Neural crest cell (in vitro differentiated cells): Measurements from ENCODE around the gene TPBG. TPM values are rescaled to one million over a fixed set of nuclear protein-coding genes. Genes with fewer than 3 reads are reported as not detected.

Experiments
- DNase-seq: peaks from one replicate; pipeline ENCODE4 v3.0.0; 2021; ENCODE audit warnings: low read depth, mixed read lengths, low spot score
- H3K27ac Mint-ChIP-seq: one replicate; pipeline ENCODE4 v1.8.0; 2021; ENCODE audit warnings: mild to moderate bottlenecking, mixed read lengths; ENCODE audit not compliant: unreplicated experiment
- H3K27me3 Mint-ChIP-seq: 2 replicates; pipeline ENCODE4 v1.8.0; 2021; ENCODE audit warnings: low read depth, mild to moderate bottlenecking, mixed read lengths
- H3K36me3 Mint-ChIP-seq: 2 replicates; pipeline ENCODE4 v1.8.0; 2021; ENCODE audit warnings: low read depth, mild to moderate bottlenecking, mixed read lengths
- H3K4me1 Mint-ChIP-seq: 2 replicates; pipeline ENCODE4 v1.8.0; 2021; ENCODE audit warnings: mixed read lengths
- H3K4me3 Mint-ChIP-seq: one replicate; pipeline ENCODE4 v1.8.0; 2021; ENCODE audit warnings: mild to moderate bottlenecking, mixed read lengths
- H3K9me3 Mint-ChIP-seq: 2 replicates; pipeline ENCODE4 v1.8.0; 2021; ENCODE audit warnings: mixed read lengths
- total RNA-seq: library from RNA; stranded (reverse); gene quantifications from 2 replicates; pipeline ENCODE4 v1.2.1, GENCODE V29; 2021
- TF ChIP-seq, protein P1 (sequence below): fragments of 200-600 bp; sonication (generic); conservative IDR thresholded peaks from 2 replicates; pipeline ENCODE4 v1.5.0; 2021; ENCODE audit warnings: antibody characterized with exemption, mild to moderate bottlenecking

Gene TPBG
- total RNA-seq, 1 donor from 2014 or later: 22.5 TPM

DNA sequence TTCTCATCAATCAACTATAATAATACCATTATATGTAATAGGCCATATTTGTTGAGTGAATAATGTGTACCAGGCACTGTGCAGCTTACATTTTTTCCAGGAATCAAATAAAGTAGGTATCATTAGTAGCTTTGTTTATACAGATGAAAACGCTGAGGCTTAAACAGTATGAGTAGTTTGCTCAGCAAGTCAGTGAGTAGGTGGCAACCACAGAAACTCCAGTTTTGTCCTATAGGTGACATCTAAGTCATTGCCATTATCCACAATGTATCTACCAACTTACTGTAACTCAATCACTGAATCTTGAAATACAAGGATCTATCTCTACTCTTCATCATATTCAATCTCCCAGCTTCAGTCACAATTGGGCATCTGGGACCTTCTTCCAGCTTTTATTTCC lies 29.8 kb upstream of the TPBG start:
- H3K27ac Mint-ChIP-seq: no peak overlapping the region

DNA sequence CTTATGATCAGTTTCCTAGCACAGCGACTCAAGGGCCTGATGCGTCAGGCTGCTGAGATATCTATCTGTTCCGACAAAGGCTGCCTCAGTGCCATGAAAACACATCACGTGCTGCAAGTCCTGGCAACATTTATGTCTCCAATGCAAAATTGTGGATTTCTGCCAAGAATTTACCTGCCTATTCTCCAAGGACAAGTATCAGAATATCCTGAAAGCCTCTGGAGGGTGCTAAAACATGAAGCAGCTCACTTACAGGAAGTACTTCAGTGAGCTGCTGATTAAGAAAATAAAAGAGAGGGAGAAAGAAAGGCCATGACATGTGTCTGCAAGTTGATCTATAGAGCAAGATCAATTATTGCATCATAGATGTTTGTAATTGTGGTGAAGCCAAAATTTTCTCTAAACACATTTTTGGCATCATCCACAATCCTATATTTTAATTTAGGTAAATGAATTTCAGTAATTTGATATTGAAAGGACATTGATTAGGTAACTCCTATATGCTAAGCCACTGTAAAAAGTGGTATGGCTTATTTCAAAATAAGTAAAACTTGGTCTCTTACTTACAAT lies 25.8 kb upstream of the TPBG start:
- TF ChIP-seq, protein P1, sequence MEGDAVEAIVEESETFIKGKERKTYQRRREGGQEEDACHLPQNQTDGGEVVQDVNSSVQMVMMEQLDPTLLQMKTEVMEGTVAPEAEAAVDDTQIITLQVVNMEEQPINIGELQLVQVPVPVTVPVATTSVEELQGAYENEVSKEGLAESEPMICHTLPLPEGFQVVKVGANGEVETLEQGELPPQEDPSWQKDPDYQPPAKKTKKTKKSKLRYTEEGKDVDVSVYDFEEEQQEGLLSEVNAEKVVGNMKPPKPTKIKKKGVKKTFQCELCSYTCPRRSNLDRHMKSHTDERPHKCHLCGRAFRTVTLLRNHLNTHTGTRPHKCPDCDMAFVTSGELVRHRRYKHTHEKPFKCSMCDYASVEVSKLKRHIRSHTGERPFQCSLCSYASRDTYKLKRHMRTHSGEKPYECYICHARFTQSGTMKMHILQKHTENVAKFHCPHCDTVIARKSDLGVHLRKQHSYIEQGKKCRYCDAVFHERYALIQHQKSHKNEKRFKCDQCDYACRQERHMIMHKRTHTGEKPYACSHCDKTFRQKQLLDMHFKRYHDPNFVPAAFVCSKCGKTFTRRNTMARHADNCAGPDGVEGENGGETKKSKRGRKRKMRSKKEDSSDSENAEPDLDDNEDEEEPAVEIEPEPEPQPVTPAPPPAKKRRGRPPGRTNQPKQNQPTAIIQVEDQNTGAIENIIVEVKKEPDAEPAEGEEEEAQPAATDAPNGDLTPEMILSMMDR: no peak
- Mint-ChIP-seq H3K9me3 (peaks cover 15% of the 10 kb centered on the region), H3K27me3 (no peaks in the 10 kb centered on the region), H3K36me3 (peaks cover 5% of the 10 kb centered on the region), H3K4me3 (no peak overlapping the region), H3K4me1 (no peaks in the 10 kb centered on the region), H3K27ac (no peak overlapping the region)
- no peak for DNase-seq

More for the DNA sequence above, 29.8 kb upstream of the TPBG start:
- TF ChIP-seq, protein P1: no peak
- no peaks in the 10 kb centered on the region for H3K4me1 Mint-ChIP-seq
- no peaks in the 10 kb centered on the region for H3K27me3 Mint-ChIP-seq
- H3K9me3 Mint-ChIP-seq: no peaks in the 10 kb centered on the region
- no peak overlapping the region for H3K4me3 Mint-ChIP-seq
- no peaks in the 10 kb centered on the region for H3K36me3 Mint-ChIP-seq
- DNase-seq: no peak

DNA sequence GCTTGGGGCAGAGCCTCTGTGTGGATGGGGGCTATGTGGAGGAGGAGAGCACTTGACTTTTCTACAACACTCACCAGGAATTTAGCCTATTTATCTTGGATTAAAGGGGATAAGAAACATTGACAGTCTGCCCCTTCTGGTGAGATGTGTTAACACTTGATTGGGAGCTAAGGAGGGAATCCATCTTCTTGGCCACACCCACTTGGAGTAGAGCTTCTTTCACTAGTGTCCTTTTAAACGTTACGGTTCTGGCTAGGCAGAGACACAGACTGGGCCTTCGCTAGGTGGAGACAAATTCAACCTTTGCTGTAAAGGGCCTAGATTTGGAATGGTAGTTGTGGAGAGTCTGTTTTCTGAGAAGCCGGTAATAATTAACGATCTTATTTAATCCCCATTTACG lies 15.5 kb upstream of the TPBG start:
- H3K4me1 Mint-ChIP-seq: no peaks in the 10 kb centered on the region
- TF ChIP-seq, protein P1: no peak
- no peak for DNase-seq

DNA sequence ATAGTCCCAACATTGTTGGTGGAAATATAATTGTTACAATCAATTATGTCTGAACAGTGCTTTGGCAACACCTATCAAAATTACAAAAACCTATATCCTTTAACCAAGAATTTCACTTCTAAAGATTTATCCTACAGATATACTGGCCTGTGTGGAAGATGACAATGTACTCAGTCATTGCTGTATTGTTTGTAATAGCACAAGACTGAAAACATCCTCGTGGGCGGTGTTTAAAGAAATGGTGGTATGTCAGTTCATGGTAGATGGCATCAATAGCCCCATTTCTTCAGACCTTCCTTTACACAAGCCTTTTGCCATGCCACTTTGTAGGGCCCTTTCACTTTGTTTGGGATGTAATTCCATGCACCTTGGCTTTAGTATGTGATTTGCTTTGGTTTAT lies 9.8 kb upstream of the TPBG start:
- H3K4me3 Mint-ChIP-seq: no peak overlapping the region
- no peaks in the 10 kb centered on the region for H3K9me3 Mint-ChIP-seq
- H3K27me3 Mint-ChIP-seq: no peaks in the 10 kb centered on the region
- H3K36me3 Mint-ChIP-seq: no peaks in the 10 kb centered on the region
- no peaks in the 10 kb centered on the region for H3K4me1 Mint-ChIP-seq
- TF ChIP-seq, protein P1: no peak
- DNase-seq: no peak
- H3K27ac Mint-ChIP-seq: no peak overlapping the region

More for the DNA sequence above, 15.5 kb upstream of the TPBG start:
- no peaks in the 10 kb centered on the region for H3K27me3 Mint-ChIP-seq
- no peaks in the 10 kb centered on the region for H3K36me3 Mint-ChIP-seq
- H3K4me3 Mint-ChIP-seq: no peak overlapping the region
- H3K27ac Mint-ChIP-seq: no peak overlapping the region
- H3K9me3 Mint-ChIP-seq: peaks cover 11% of the 10 kb centered on the region

DNA sequence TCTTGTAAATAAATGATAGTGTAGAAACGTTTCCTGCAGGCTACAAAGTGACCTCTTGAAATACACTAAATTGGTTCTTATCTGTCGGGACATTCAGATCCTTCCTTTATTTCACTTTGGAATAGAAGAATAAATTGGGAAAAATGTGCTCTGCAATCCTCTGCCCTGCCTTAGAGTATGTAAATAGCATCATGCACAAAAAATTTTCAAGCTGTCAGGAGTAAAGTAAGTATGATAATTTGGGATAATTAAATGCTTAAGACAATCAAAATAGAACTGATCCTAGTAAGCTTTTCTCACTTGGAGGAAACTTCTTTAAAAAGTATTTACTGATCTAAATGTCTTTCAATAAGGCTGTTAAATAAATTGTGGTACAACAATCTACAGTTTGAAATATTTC lies 3.1 kb upstream of the TPBG start:
- Mint-ChIP-seq H3K27me3 (peaks cover 49% of the 10 kb centered on the region), H3K4me1 (peaks cover 20% of the 10 kb centered on the region), H3K9me3 (no peaks in the 10 kb centered on the region), H3K36me3 (no peaks in the 10 kb centered on the region), H3K4me3 (no peak overlapping the region), H3K27ac (no peak overlapping the region)
- no peak for DNase-seq
- TF ChIP-seq, protein P1: no peak
